Camera-type eye (tissue), 1 donor: ENCODE measurements around the gene FABP1. TPM values are rescaled to one million over a fixed set of nuclear protein-coding genes. Genes with fewer than 3 reads are reported as not detected.

Experiments
- total RNA-seq: library from RNA; depleted of rRNA; stranded (reverse); fragments of >200 nt; gene quantifications from one replicate; pipeline ENCODE4 v1.2.3, GENCODE V29; 2014

The FABP1 gene
- total RNA-seq = not detected

GRCh38 chr2:88127888-88128653, at the start of gene FABP1:
TSS of gene FABP1 (minus strand) at chr2:88128062. CDS start at chr2:88128017, 45 bp downstream.

Other genes with a start within 250 kb of the FABP1 start
- gene RNU2-63P, start 111.5 kb downstream of the FABP1 start, total RNA-seq = not detected
- gene KRCC1, start 72.3 kb downstream of the FABP1 start, total RNA-seq = 22.0 TPM
- 47.8 TPM for gene SMYD1, start 60.2 kb downstream of the FABP1 start, total RNA-seq
- 25.3 TPM for gene THNSL2, start 42.3 kb upstream of the FABP1 start, total RNA-seq